Measurements from ENCODE around the gene ZNF236.

GRCh38 chr18:76805221-76805620 is 17.1 kb upstream of the ZNF236 start:
- TF ChIP-seq CTCF (conservative IDR thresholded peaks at IDR 0.05; ENCODE audit: low read length) (peak; percentile 29; the same call in 1 of the 2 replicates), EZH2phosphoT487 (IDR thresholded peaks at IDR 0.05; ENCODE audit: borderline replicate concordance, low read depth, low read length) (no peak)
